Cardiac muscle cell (in vitro differentiated cells and primary cell): ENCODE results near the gene CHI3L2. TPM values are rescaled to one million over a fixed set of nuclear protein-coding genes. Genes with fewer than 3 reads are reported as not detected.

Experiments
- polyA plus RNA-seq: library from polyadenylated mRNA; unstranded; fragments of >200 nt; fragmentation: Nextera tagmentation; extraction: Ambion mirVana; gene quantifications from 2 replicates; pipeline ENCODE4 v1.2.1, GENCODE V29; 2016
- total RNA-seq: library from RNA; depleted of rRNA; stranded (reverse); fragments of >200 nt; gene quantifications from 2 replicates; pipeline ENCODE4 v1.2.3, GENCODE V29; 2016

CHI3L2 gene
- total and polyA plus RNA-seq, 2 experiments from 2014 or later = 0.50 TPM; not detected in 1

Other genes starting within 250 kb of the CHI3L2 start
- 51.6 and 64.7 TPM in 2 replicates for gene DRAM2, start 87.6 kb upstream of the CHI3L2 start, total RNA-seq
- gene DRAM2, start 87.6 kb upstream of the CHI3L2 start, polyA plus RNA-seq = 69.2 and 110 TPM in 2 replicates
- 15.9 and 21.7 TPM in 2 replicates for gene CEPT1, start 87.5 kb upstream of the CHI3L2 start, total RNA-seq
- 21.0 TPM in 2 replicates for gene CEPT1, start 87.5 kb upstream of the CHI3L2 start, polyA plus RNA-seq
- 0.25 and 1.1 TPM in 2 replicates for gene DENND2D, start 27.1 kb upstream of the CHI3L2 start, total RNA-seq
- 0.37 and 2.3 TPM in 2 replicates for gene DENND2D, start 27.1 kb upstream of the CHI3L2 start, polyA plus RNA-seq
- gene CHIA, start 63.1 kb downstream of the CHI3L2 start, total RNA-seq = not detected in 2 replicates
- not detected in 2 replicates for gene CHIA, start 63.1 kb downstream of the CHI3L2 start, polyA plus RNA-seq
- 1.5 and 7.8 TPM in 2 replicates for gene OVGP1, start 200.0 kb downstream of the CHI3L2 start, total RNA-seq
- gene OVGP1, start 200.0 kb downstream of the CHI3L2 start, polyA plus RNA-seq = 1.8 and 3.1 TPM in 2 replicates
- gene WDR77, start 221.5 kb downstream of the CHI3L2 start, total RNA-seq = 39.3 and 62.1 TPM in 2 replicates
- gene WDR77, start 221.5 kb downstream of the CHI3L2 start, polyA plus RNA-seq = 80.5 and 109 TPM in 2 replicates
- 247 and 438 TPM in 2 replicates for gene ATP5PB, start 221.8 kb downstream of the CHI3L2 start, total RNA-seq
- 512 and 601 TPM in 2 replicates for gene ATP5PB, start 221.8 kb downstream of the CHI3L2 start, polyA plus RNA-seq
- 2.0 and 2.3 TPM in 2 replicates for gene C1orf162, start 246.3 kb downstream of the CHI3L2 start, total RNA-seq
- gene C1orf162, start 246.3 kb downstream of the CHI3L2 start, polyA plus RNA-seq = 0.99 and 3.2 TPM in 2 replicates